Erythroblast (primary cell): ENCODE data around the gene BICD2.

Experiments
- GATA1 ChIP-seq: IDR thresholded peaks from 2 replicates; pipeline ENCODE4 v1.6.1; 2011; ENCODE audit warnings: low read depth, mild to moderate bottlenecking, control low read depth, low read length, moderate library complexity
- POLR2A ChIP-seq: IDR thresholded peaks from 2 replicates; pipeline ENCODE4 v1.6.1; 2011; ENCODE audit warnings: mild to moderate bottlenecking, low read length

- TF ChIP-seq POLR2A (peak; percentile 97), GATA1 (no peak)
These were observed 94.5 kb downstream of the BICD2 start, which contains the start of gene IPPK for GRCh38 chr9:92669890-92670708.
